Skeletal muscle tissue (tissue), 4 donors: Measurements from ENCODE around the gene ZDHHC12. TPM values are rescaled to one million over a fixed set of nuclear protein-coding genes. Genes with fewer than 3 reads are reported as not detected.

ENCODE experiments used
- H3K27ac ChIP-seq: one replicate; pipeline ENCODE4 v1.7.0; 2013; ENCODE audit warnings: mild to moderate bottlenecking, low read depth, low read length, inconsistent platforms
- H3K27me3 ChIP-seq, 3 donors: one replicate each; pipeline ENCODE4 v1.7.0; 2013; ENCODE audit warnings: low read length in 3 of 3; ENCODE audit not compliant: control insufficient read depth in 3 of 3, insufficient read depth in 3 of 3
- H3K36me3 ChIP-seq, 3 donors: one replicate each; pipeline ENCODE4 v1.7.0; 2013; ENCODE audit warnings: low read length in 3 of 3; ENCODE audit not compliant: control insufficient read depth in 3 of 3, insufficient read depth in 3 of 3
- H3K4me1 ChIP-seq, 3 donors: one replicate each; pipeline ENCODE4 v1.7.0; 2013; ENCODE audit warnings: low read length in 3 of 3, mild to moderate bottlenecking in 3 of 3; ENCODE audit not compliant: control insufficient read depth in 3 of 3, insufficient read depth in 3 of 3
- H3K4me3 ChIP-seq, 3 donors: one replicate each; pipeline ENCODE4 v1.7.0; 2013; ENCODE audit warnings: low read length in 3 of 3
- H3K9ac ChIP-seq, 3 donors: one replicate each; pipeline ENCODE4 v1.7.0; 2013; ENCODE audit warnings: low read length in 3 of 3, mild to moderate bottlenecking in 3 of 3, moderate library complexity in 2 of 3, low read depth in 1 of 3
- H3K9me3 ChIP-seq, 3 donors: one replicate each; pipeline ENCODE4 v1.7.0; 2013; ENCODE audit warnings: low read length in 3 of 3; ENCODE audit not compliant: control insufficient read depth in 3 of 3
- total RNA-seq: library from RNA; depleted of rRNA; stranded (reverse); fragments of >200 nt; gene quantifications from one replicate; pipeline ENCODE4 v1.2.3, GENCODE V29; 2014
- donor health status: Osteomylitis.

The ZDHHC12 gene
- total RNA-seq, 1 donor from 2014 or later, result 2.6 TPM

DNA sequence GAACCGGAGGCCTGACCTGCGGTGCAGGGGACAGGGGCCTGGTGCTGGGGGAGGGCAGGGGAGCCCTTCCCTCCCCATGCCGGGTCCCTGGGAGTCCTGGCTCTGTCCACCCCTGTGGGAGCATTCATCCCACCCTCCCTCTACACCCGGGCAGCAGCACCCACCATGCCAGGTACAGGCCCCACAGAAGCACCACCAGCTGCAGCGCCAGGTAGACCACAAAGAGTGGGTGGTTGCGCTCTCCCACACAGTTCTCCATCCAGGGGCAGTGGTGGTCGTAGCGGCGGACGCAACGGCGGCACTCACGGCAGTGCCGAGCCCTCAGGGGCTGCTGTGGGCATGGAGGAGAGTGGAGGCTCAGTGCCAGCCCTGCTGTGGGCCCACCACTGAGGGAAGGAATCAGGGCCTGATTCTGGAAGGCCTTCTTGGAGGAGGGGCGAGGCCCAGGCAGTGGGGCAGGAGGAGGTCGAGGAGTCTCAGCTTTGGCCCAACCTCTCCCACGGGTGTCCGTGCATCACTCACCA, 2.4 kb downstream of the ZDHHC12 start:
- Histone ChIP-seq H3K9me3 (no peaks in the 10 kb centered on the region), H3K9ac (no peak overlapping the region), H3K4me3 (no peak overlapping the region), H3K27ac (no peak overlapping the region), H3K27me3 (no peaks in the 10 kb centered on the region), H3K36me3 (peaks cover 0 to 2% (median 2%) of the 10 kb centered on the region in 3 donors), H3K4me1 (peaks cover 9 to 18% (median 13%) of the 10 kb centered on the region in 3 donors)

DNA sequence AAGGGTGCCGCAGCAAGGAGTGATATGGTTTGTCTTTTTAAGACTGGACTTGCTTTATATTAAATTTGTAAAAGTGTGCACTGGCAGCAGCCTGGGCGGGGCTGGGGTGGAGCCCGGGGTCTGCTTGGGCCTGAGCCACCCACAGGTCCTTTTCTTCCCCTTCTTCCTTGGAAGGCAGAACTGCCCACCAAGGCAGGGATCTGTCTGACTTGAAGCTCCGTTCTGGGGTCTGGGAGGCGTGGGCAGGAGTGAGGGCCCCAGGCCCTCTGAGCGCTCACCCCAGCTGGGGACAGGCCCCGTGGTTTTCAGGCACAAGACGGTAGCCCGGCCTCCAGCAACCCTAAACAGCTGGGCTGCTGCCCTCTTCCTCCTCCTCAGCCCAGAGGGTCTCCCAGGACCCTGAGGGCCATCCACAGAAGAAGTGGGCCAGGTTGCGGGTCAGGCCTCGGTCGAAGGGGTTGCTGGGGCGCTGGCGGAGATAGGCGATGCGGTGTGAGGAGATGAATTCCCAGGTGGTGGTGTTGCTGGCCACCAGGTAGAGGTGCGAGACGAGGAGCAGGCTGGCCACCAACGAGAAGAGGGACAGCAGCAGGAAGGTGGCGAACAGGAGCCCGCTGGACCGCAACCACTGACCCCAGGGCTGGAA, 3.0 kb downstream of the ZDHHC12 start:
- H3K27me3 ChIP-seq, result no peaks in the 10 kb centered on the region
- no peaks in the 10 kb centered on the region for H3K9me3 ChIP-seq
- H3K9ac ChIP-seq, result no peak overlapping the region
- H3K4me3 ChIP-seq, result no peak overlapping the region
- peaks cover 0 to 2% (median 2%) of the 10 kb centered on the region in 3 donors for H3K36me3 ChIP-seq
- H3K4me1 ChIP-seq, result peaks cover 9 to 18% (median 13%) of the 10 kb centered on the region in 3 donors
- H3K27ac ChIP-seq, result no peak overlapping the region

DNA sequence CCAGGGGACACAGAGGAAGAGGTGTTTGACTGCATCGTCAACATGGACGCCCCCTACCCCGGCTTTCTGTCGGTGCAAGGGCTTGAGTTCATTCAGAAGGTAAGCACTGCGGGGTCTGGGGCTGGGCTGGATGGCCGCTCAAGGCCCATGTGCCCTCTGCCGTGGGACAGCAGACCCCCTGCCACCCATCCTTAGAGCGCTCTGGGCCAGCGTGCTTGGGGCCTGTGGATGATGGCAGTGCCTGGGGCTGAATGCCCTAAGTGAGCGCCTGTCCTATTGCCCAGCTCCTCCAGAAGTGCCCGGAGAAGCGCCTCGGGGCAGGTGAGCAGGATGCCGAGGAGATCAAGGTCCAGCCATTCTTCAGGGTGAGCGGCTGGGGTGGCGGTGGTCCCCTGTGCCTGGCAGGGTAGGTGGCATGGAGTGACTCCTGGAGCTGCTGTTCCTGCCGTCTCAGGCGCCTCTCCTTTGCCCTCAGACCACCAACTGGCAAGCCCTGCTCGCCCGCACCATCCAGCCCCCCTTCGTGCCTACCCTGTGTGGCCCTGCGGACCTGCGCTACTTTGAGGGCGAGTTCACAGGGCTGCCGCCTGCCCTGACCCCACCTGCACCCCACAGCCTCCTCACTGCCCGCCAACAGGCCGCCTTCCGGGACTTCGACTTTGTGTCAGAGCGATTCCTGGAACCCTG, 3.9 kb downstream of the ZDHHC12 start:
- H3K36me3 ChIP-seq, result peaks cover 0 to 2% (median 2%) of the 10 kb centered on the region in 3 donors
- H3K4me1 ChIP-seq, result peaks cover 8 to 17% (median 12%) of the 10 kb centered on the region in 3 donors
- H3K9ac ChIP-seq, result no peak overlapping the region
- H3K27me3 ChIP-seq, result no peaks in the 10 kb centered on the region
- no peaks in the 10 kb centered on the region for H3K9me3 ChIP-seq
- H3K27ac ChIP-seq, result no peak overlapping the region
- H3K4me3 ChIP-seq, result no peak overlapping the region

DNA sequence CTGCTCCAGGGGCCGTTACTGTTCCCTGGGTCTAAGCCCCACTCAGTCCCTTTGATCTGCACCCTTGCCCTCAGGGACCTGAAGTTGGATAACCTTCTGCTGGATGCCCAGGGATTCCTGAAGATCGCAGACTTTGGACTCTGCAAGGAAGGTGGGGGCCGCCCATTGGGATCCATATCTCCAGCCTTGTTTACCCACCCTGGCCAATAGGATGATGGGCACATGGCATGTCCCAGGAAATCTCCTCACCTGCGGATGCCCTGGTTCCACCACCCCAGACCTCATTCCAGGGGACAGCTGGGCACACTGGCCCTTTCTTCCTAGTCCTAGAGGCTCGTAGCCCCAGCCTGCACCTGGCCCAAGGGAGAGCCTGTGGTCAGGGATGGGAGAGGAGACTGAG, 5.5 kb downstream of the ZDHHC12 start:
- no peak overlapping the region for H3K9ac ChIP-seq
- H3K4me1 ChIP-seq, result peaks cover 0 to 5% (median 1%) of the 10 kb centered on the region in 3 donors
- no peaks in the 10 kb centered on the region for H3K9me3 ChIP-seq
- no peak overlapping the region for H3K27ac ChIP-seq
- H3K27me3 ChIP-seq, result no peaks in the 10 kb centered on the region
- H3K4me3 ChIP-seq, result no peak overlapping the region
- peaks cover 0 to 2% (median 2%) of the 10 kb centered on the region in 3 donors for H3K36me3 ChIP-seq

DNA sequence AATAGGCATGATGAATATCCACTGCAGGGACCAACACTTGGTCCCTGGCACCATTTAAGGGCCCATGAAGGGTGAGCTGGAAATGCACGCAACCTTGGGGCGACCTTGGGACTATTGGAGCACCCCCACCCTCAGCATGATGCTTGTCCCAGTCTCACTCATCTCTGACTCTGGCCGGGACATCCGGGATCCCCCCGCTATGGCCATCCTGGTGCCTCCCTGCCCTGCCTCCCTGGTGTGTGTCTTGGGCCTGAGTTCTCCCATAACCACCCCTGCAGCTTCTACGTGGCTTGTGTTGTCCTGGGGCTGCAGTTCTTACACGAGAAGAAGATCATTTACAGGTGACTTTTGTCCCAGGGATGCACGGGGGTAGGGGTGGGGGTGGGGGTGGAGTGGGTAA, 5.9 kb downstream of the ZDHHC12 start:
- H3K4me1 ChIP-seq, result peaks cover 0 to 3% (median 0%) of the 10 kb centered on the region in 3 donors
- H3K4me3 ChIP-seq, result no peak overlapping the region
- H3K36me3 ChIP-seq, result peaks cover 0 to 2% (median 2%) of the 10 kb centered on the region in 3 donors
- H3K27ac ChIP-seq, result no peak overlapping the region
- no peaks in the 10 kb centered on the region for H3K27me3 ChIP-seq
- H3K9me3 ChIP-seq, result no peaks in the 10 kb centered on the region
- H3K9ac ChIP-seq, result no peak overlapping the region

DNA sequence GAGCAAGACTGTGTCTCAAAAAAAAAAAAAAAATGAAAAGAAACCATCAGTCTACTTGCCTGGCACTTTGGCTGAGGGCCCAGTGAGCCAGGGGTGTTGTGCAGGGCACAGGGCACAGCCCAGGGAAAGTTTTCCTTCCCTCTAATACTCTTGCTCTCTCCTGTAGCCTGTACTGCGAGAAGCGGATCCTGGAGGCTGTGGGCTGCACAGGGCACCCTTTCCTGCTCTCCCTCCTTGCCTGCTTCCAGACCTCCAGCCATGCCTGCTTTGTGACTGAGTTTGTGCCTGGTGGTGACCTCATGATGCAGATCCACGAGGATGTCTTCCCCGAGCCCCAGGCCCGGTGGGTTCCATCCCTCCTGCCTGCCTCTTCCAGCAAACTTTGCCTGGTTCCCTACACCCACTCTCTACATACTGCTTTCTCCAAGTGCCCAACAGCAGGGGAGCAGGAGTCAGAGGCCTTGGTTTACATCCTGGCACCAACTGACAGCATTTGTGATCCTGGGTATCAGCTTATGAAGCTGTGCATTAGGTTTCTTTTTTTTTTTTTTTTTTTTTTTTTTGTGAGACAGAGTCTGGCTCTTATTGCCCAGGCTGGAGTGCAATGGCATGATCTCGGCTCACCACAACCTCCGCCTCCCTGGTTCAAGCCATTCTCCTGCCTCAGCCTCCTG, 7.2 kb downstream of the ZDHHC12 start:
- H3K4me1 ChIP-seq, result no peaks in the 10 kb centered on the region
- no peaks in the 10 kb centered on the region for H3K9me3 ChIP-seq
- no peaks in the 10 kb centered on the region for H3K27me3 ChIP-seq
- H3K27ac ChIP-seq, result no peak overlapping the region
- H3K4me3 ChIP-seq, result no peak overlapping the region
- H3K36me3 ChIP-seq, result peaks cover 0 to 2% (median 2%) of the 10 kb centered on the region in 3 donors
- H3K9ac ChIP-seq, result no peak overlapping the region

DNA sequence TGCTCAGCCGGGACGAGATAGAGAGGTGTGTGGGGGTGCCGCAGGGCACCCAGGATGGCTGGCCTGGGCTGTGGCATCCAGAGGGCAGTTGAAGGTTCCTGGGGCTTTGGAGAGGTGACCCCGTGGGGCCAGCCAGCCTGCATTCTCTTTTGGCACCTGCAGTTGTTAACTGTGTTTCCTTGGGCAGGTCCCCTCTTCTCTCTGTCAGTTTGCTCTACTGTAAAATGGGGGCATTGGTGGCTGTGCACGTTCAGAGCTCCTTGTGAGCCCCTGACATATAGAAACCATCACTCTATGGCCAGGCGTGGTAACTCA, 8.5 kb downstream of the ZDHHC12 start:
- Histone ChIP-seq H3K4me1 (no peaks in the 10 kb centered on the region), H3K9me3 (no peaks in the 10 kb centered on the region), H3K36me3 (no peaks in the 10 kb centered on the region), H3K9ac (no peak overlapping the region), H3K27me3 (no peaks in the 10 kb centered on the region), H3K4me3 (no peak overlapping the region), H3K27ac (no peak overlapping the region)

DNA sequence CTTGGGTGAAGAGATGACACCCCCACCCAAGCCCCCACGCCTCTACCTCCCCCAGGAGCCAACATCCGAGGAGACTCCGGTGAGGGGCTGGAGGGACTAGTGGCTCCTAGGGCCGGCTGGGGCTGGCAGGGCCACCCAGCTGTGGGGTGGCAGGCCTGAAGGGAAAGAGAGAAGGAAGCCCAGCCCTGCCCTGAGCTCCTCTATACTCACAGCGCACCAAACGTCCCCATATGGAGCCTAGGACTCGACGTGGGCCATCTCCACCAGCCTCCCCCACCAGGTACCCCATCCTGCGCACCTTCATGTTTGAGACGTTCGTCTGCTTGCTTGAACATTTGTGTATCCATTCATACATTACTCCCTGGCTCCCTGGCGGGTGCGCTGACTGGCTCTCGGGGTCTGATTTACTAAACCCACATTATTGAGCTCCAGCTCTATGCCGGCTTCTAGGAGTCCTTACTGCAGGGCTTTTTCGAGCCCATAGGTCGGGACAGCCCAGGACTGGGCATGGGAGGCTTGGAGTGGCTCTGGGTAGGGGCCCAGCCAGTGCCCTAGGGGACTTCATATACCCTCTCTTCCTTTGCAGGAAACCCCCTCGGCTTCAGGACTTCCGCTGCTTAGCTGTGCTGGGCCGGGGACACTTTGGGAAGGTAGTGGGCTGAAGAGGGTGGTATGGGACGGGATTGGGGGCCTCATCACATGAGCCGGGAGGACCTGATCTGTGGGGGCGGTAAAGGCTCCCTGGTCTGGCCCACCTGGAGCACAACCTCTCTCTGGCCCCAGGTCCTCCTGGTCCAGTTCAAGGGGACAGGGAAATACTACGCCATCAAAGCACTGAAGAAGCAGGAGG, 9.1 kb downstream of the ZDHHC12 start:
- H3K9me3 ChIP-seq, result no peaks in the 10 kb centered on the region
- H3K36me3 ChIP-seq, result no peaks in the 10 kb centered on the region
- H3K27me3 ChIP-seq, result no peaks in the 10 kb centered on the region

DNA sequence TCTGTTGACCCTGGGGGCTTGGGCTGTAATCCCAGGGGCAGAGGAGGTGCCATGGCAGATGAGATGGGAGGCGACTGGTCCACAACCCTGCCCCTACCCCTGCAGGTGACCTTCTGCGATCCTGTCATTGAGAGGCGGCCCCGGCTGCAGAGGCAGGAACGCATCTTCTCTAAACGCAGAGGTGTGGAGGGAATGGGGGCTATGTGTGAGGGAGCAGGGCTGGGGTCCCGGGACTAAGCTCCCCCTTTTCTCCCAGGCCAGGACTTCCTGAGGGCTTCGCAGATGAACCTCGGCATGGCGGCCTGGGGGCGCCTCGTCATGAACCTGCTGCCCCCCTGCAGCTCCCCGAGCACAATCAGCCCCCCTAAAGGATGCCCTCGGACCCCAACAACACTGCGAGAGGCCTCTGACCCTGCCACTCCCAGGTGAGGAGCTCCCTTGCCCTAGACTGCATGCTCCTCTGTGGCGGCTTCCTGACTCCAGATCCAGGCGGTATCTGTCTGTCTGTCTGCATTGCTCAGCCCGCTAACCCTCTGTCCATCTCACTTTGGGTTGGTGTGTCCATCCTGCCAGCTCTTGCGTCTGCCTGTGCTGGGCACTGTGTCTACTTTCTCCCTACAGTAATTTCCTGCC, 9.9 kb downstream of the ZDHHC12 start:
- no peaks in the 10 kb centered on the region for H3K4me1 ChIP-seq
- H3K27me3 ChIP-seq, result no peaks in the 10 kb centered on the region
- H3K36me3 ChIP-seq, result no peaks in the 10 kb centered on the region
- H3K9me3 ChIP-seq, result no peaks in the 10 kb centered on the region
- H3K4me3 ChIP-seq, result no peak overlapping the region
- H3K9ac ChIP-seq, result no peak overlapping the region
- no peak overlapping the region for H3K27ac ChIP-seq

More for the DNA sequence above, 9.1 kb downstream of the ZDHHC12 start:
- Histone ChIP-seq H3K4me3 (no peak overlapping the region), H3K9ac (no peak overlapping the region), H3K27ac (no peak overlapping the region), H3K4me1 (no peaks in the 10 kb centered on the region)
